Endodermal cell (in vitro differentiated cells): ENCODE data around the gene KHDC3L. TPM values are rescaled to one million over a fixed set of nuclear protein-coding genes. Genes with fewer than 3 reads are reported as not detected.

Experiments used
- DNase-seq: peaks from one replicate; pipeline ENCODE4 v3.0.0-alpha.2; 2017
- H3K27ac ChIP-seq: 2 replicates; pipeline ENCODE4 v1.5.1; 2013; ENCODE audit warnings: mild to moderate bottlenecking, low read depth, low read length, moderate library complexity
- H3K27me3 ChIP-seq: 2 replicates; pipeline ENCODE4 v1.6.1; 2013; ENCODE audit warnings: mild to moderate bottlenecking, low read length, moderate library complexity; ENCODE audit not compliant: insufficient read depth, control insufficient read depth, poor library complexity, severe bottlenecking
- H3K36me3 ChIP-seq: 2 replicates; pipeline ENCODE4 v1.7.0; 2013; ENCODE audit warnings: mild to moderate bottlenecking, low read length, moderate library complexity; ENCODE audit not compliant: control insufficient read depth, insufficient read depth
- H3K4me1 ChIP-seq: one replicate; pipeline ENCODE4 v1.7.0; 2013; ENCODE audit warnings: low read length; ENCODE audit not compliant: control insufficient read depth, insufficient read depth
- H3K4me3 ChIP-seq: 2 replicates; pipeline ENCODE4 v1.5.1; 2013; ENCODE audit warnings: mild to moderate bottlenecking, low read length, moderate library complexity
- H3K9ac ChIP-seq: 2 replicates; pipeline ENCODE4 v1.6.1; 2013; ENCODE audit warnings: mild to moderate bottlenecking, low read length, moderate library complexity; ENCODE audit not compliant: poor library complexity, severe bottlenecking; ENCODE audit errors: extremely low read depth
- H3K9me3 ChIP-seq: 2 replicates; pipeline ENCODE4 v1.6.1; 2013; ENCODE audit warnings: mild to moderate bottlenecking, low read length, moderate library complexity; ENCODE audit not compliant: control insufficient read depth
- H3K27ac Mint-ChIP-seq: 2 replicates; pipeline ENCODE4 v1.8.0; 2020; ENCODE audit warnings: mixed read lengths
- H3K27me3 Mint-ChIP-seq: 2 replicates; pipeline ENCODE4 v1.8.0; 2021; ENCODE audit warnings: mild to moderate bottlenecking, mixed read lengths; ENCODE audit not compliant: insufficient read depth
- H3K36me3 Mint-ChIP-seq: 2 replicates; pipeline ENCODE4 v1.8.0; 2020; ENCODE audit warnings: low read depth, mixed read lengths
- H3K4me1 Mint-ChIP-seq: 2 replicates; pipeline ENCODE4 v1.8.0; 2020; ENCODE audit warnings: mixed read lengths
- H3K4me3 Mint-ChIP-seq: 2 replicates; pipeline ENCODE4 v1.8.0; 2020; ENCODE audit warnings: mild to moderate bottlenecking, moderate library complexity, mixed read lengths
- H3K9me3 Mint-ChIP-seq: 2 replicates; pipeline ENCODE4 v1.8.0; 2020; ENCODE audit warnings: mild to moderate bottlenecking, mixed read lengths
- CTCF ChIP-seq: fragments of 200-600 bp; sonication (generic); conservative IDR thresholded peaks from 2 replicates; pipeline ENCODE4 v1.5.0; 2021; ENCODE audit warnings: antibody characterized with exemption, mild to moderate bottlenecking
- WGBS, 2 experiments: methylation state at CpG; one replicate each; pipeline versions ENCODE4 v1.1.5 to v1.1.7; 2013; ENCODE audit warnings: missing lambda C conversion rate in 2 of 2, mixed read lengths in 1 of 2; ENCODE audit not compliant: insufficient coverage in 1 of 2, insufficient read length in 1 of 2; 5-methylcytosine and 5-hydroxymethylcytosine counted together
- total RNA-seq, 2 donors: library from RNA; stranded (reverse); fragmentation: NEBNext Ultra II Directional in 1 of 2; extraction: Animal tissue kit (Norgen Biotek cat#: 25700) in 1 of 2; gene quantifications; 2 replicates in 1 of 2; 3 replicates in 1 of 2; pipeline ENCODE4 v1.2.1, GENCODE V29; 2021

Gene KHDC3L
- total RNA-seq, 2 donors from 2014 or later, result not detected

GRCh38 chr6:73342174-73342573 lies 20.3 kb upstream of the KHDC3L start:
- no peaks in the 10 kb centered on the region for H3K4me1 ChIP-seq
- H3K27me3 Mint-ChIP-seq, result no peaks in the 10 kb centered on the region
- H3K4me3 ChIP-seq, result no peak overlapping the region
- no peak overlapping the region for H3K27ac ChIP-seq
- TF ChIP-seq CTCF, result no peak
- H3K27me3 ChIP-seq, result no peaks in the 10 kb centered on the region
- no peak overlapping the region for H3K9ac ChIP-seq
- H3K9me3 Mint-ChIP-seq, result no peaks in the 10 kb centered on the region
- H3K4me3 Mint-ChIP-seq, result no peak overlapping the region
- H3K27ac Mint-ChIP-seq, result no peak overlapping the region
- peaks cover 11% of the 10 kb centered on the region for H3K4me1 Mint-ChIP-seq
- H3K9me3 ChIP-seq, result no peaks in the 10 kb centered on the region
- no peak for DNase-seq
- H3K36me3 ChIP-seq, result no peaks in the 10 kb centered on the region
- 82% methylated on average over 2 of the region's 5 CpGs; no CpG with 5 or more reads in 1 of the 2 experiments for WGBS, 2 experiments
- H3K36me3 Mint-ChIP-seq, result no peaks in the 10 kb centered on the region

DNA sequence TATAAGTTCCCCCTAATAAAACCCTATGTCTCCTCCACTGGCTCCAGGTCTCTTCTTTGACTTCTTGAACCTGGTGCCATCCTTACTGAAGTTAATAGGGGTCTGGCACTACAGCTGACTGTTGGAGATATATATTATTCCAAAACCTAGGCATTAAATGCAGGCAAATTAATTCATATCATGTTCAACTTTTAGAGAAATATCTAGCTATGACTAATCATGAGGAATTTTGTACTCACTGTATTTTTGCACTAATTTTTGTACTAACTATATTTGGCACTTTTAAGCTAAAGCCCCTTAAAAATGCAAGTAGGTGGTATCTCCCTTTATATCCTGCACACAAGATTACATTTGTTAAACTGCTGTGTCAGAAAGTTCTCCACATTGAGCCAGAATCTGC lies 19.3 kb upstream of the KHDC3L start:
- H3K4me3 ChIP-seq, result no peak overlapping the region
- Mint-ChIP-seq H3K36me3 (no peaks in the 10 kb centered on the region), H3K4me3 (no peak overlapping the region), H3K9me3 (no peaks in the 10 kb centered on the region), H3K27me3 (peaks cover 6% of the 10 kb centered on the region), H3K4me1 (peaks cover 11% of the 10 kb centered on the region), H3K27ac (no peak overlapping the region)
- no peaks in the 10 kb centered on the region for H3K4me1 ChIP-seq
- no peak overlapping the region for H3K9ac ChIP-seq
- TF ChIP-seq CTCF, result no peak
- no peaks in the 10 kb centered on the region for H3K27me3 ChIP-seq
- no peak for DNase-seq
- no peaks in the 10 kb centered on the region for H3K9me3 ChIP-seq
- no peaks in the 10 kb centered on the region for H3K36me3 ChIP-seq
- no peak overlapping the region for H3K27ac ChIP-seq

DNA sequence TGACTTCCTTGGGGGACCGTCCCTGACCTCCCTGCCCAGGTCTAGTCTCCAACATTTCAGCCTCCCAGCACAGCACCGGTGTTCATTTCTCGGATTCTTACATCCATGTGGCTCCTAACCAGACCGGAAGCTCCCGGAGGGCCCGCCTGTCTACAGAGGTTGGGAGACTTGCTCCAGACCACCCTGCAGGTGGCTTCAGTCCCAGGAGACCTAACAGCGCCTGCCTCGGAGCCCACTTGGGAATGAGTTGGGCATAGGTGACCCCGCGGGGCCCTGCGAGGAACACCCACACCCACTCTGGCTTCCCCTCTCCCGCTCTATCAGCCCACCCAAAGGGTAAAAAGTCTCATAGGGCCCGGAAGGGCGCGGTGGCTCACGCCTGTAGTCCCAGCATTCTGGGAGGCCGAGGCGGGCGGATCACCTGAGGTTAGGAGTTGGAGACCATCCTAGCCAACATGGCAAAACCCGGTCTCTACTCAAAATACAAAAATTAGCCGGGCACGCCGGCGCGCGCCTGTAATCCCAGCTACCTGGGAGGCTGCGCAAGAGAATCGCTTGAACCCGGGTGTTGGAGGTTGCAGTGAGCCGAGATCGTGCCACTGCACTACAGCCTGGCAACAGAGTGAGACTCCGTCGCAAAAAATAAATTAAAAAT lies 13.8 kb upstream of the KHDC3L start:
- no peak for TF ChIP-seq CTCF
- H3K36me3 Mint-ChIP-seq, result no peaks in the 10 kb centered on the region
- peaks cover 18% of the 10 kb centered on the region for H3K27me3 Mint-ChIP-seq
- no peak overlapping the region for H3K9ac ChIP-seq
- no peak for DNase-seq
- no peak overlapping the region for H3K27ac Mint-ChIP-seq
- no peaks in the 10 kb centered on the region for H3K9me3 Mint-ChIP-seq
- 90 to 94% methylated on average over 21 to 33 of the region's 33 CpGs for WGBS, 2 experiments
- no peak overlapping the region for H3K27ac ChIP-seq
- H3K4me3 Mint-ChIP-seq, result no peak overlapping the region
- H3K27me3 ChIP-seq, result no peaks in the 10 kb centered on the region
- H3K4me1 ChIP-seq, result no peaks in the 10 kb centered on the region
- no peak overlapping the region for H3K4me3 ChIP-seq
- no peaks in the 10 kb centered on the region for H3K9me3 ChIP-seq
- H3K4me1 Mint-ChIP-seq, result peaks cover 9% of the 10 kb centered on the region
- no peaks in the 10 kb centered on the region for H3K36me3 ChIP-seq
